ENCODE results near the gene GAB2.

GAB2 gene

DNA sequence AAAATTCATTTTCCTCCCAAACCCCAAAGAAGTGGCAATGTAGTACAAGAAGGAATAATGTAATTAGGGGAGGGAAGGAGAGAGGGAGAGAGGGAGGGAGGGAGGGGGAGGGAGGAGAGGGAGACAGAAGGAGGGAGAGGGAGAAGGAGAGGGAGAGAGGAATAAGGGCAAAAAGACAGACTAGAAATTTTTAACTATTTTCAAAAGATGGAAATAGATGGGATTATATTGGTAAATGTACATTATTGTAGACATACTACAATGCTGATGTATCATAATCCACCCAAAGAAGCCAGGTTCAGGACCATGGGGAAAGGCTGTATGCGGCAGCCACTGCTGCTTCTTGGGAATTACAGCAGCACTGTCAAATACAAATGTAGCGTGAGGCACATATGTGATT, 74.3 kb downstream of the GAB2 start:
- no peak for TF ChIP-seq CTCF (IDR thresholded peaks at IDR 0.05; ENCODE audit: insufficient read depth, low read length, poor library complexity, severe bottlenecking)
- H3K27me3 ChIP-seq (replicated peaks; ENCODE audit: control insufficient read depth, insufficient read depth, low read length), result no peaks in the 10 kb centered on the region
- H3K4me3 ChIP-seq (replicated peaks; ENCODE audit: low read depth, low read length), result no peak overlapping the region
- no peaks in the 10 kb centered on the region for H3K36me3 ChIP-seq (ENCODE audit: control insufficient read depth, insufficient read depth, low read length)
- no peak for DNase-seq (ENCODE audit: extremely low read depth, insufficient read length)

GRCh38 chr11:78341841-78342240, 75.8 kb downstream of the GAB2 start:
- H3K27me3 ChIP-seq (replicated peaks; ENCODE audit: control insufficient read depth, insufficient read depth, low read length), result no peaks in the 10 kb centered on the region
- no peak for TF ChIP-seq CTCF (IDR thresholded peaks at IDR 0.05; ENCODE audit: insufficient read depth, low read length, poor library complexity, severe bottlenecking)
- DNase-seq (ENCODE audit: extremely low read depth, insufficient read length), result no peak
- H3K36me3 ChIP-seq (ENCODE audit: control insufficient read depth, insufficient read depth, low read length), result no peaks in the 10 kb centered on the region
- H3K4me3 ChIP-seq (replicated peaks; ENCODE audit: low read depth, low read length), result no peak overlapping the region

GRCh38 chr11:78340530-78340929, 77.1 kb downstream of the GAB2 start:
- TF ChIP-seq CTCF (IDR thresholded peaks at IDR 0.05; ENCODE audit: insufficient read depth, low read length, poor library complexity, severe bottlenecking), result no peak
- no peaks in the 10 kb centered on the region for H3K36me3 ChIP-seq (ENCODE audit: control insufficient read depth, insufficient read depth, low read length)
- H3K4me3 ChIP-seq (replicated peaks; ENCODE audit: low read depth, low read length), result no peak overlapping the region
- H3K27me3 ChIP-seq (replicated peaks; ENCODE audit: control insufficient read depth, insufficient read depth, low read length), result no peaks in the 10 kb centered on the region
- DNase-seq (ENCODE audit: extremely low read depth, insufficient read length), result no peak

DNA sequence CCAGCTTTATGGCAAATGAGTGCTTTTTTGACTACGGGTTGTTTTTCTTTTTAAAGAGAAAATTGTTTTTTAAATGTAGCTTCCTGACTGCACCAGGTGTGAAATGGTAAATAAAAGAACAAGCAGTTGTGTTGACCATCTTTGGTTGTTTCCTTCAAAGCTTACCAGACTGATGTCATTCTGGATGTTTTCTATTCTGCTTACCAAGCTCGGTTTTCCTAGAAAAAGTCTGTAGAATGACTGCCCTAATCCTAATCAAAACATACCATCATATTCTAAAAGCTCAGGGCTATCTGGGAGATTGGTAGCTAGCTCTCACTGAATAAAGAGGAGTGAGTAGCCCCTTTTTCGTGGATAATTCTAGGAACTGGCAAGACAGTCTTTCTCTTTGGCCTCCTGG, 77.7 kb downstream of the GAB2 start:
- H3K27me3 ChIP-seq (replicated peaks; ENCODE audit: control insufficient read depth, insufficient read depth, low read length), result no peaks in the 10 kb centered on the region
- no peak overlapping the region for H3K4me3 ChIP-seq (replicated peaks; ENCODE audit: low read depth, low read length)
- no peak for DNase-seq (ENCODE audit: extremely low read depth, insufficient read length)
- no peaks in the 10 kb centered on the region for H3K36me3 ChIP-seq (ENCODE audit: control insufficient read depth, insufficient read depth, low read length)
- no peak for TF ChIP-seq CTCF (IDR thresholded peaks at IDR 0.05; ENCODE audit: insufficient read depth, low read length, poor library complexity, severe bottlenecking)

- Histone ChIP-seq H3K36me3 (ENCODE audit: control insufficient read depth, insufficient read depth, low read length) (no peaks in the 10 kb centered on the region), H3K4me3 (replicated peaks; ENCODE audit: low read depth, low read length) (no peak overlapping the region), H3K27me3 (replicated peaks; ENCODE audit: control insufficient read depth, insufficient read depth, low read length) (no peaks in the 10 kb centered on the region)
- no peak for TF ChIP-seq CTCF (IDR thresholded peaks at IDR 0.05; ENCODE audit: insufficient read depth, low read length, poor library complexity, severe bottlenecking)
- DNase-seq (ENCODE audit: extremely low read depth, insufficient read length), result no peak
These were observed 78.1 kb downstream of the GAB2 start for GRCh38 chr11:78339483-78339882.

DNA sequence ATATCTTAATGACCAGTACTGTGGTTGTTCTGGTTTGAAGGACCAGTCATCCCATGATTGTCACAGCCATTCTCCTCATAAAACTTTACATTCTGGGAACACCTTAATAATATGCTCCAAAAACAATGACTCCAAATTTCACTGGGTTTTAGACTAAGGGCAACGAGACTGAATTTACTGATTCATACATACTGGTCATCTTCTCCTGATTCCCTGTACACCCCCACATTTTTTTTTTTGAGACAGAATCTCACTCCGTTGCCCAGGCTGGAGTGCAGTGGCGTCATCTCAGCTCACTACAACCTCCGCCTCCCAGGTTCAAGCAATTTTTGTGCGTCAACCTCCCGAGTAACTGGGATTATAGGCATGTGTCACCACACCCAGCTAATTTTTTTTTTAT, 78.9 kb downstream of the GAB2 start:
- Histone ChIP-seq H3K4me3 (replicated peaks; ENCODE audit: low read depth, low read length) (no peak overlapping the region), H3K27me3 (replicated peaks; ENCODE audit: control insufficient read depth, insufficient read depth, low read length) (no peaks in the 10 kb centered on the region), H3K36me3 (ENCODE audit: control insufficient read depth, insufficient read depth, low read length) (no peaks in the 10 kb centered on the region)
- DNase-seq (ENCODE audit: extremely low read depth, insufficient read length), result no peak
- TF ChIP-seq CTCF (IDR thresholded peaks at IDR 0.05; ENCODE audit: insufficient read depth, low read length, poor library complexity, severe bottlenecking), result no peak
